KMS-11 (cell line): Measurements from ENCODE around the gene SLC2A13.

Source experiments
- H2AFZ ChIP-seq: fragments of 200-600 bp; sonication (generic); 2 replicates; pipeline ENCODE4 v1.6.1; 2016; ENCODE audit warnings: antibody characterized with exemption, mixed run types, low read depth
- H3K27ac ChIP-seq: fragments of 200-600 bp; sonication (generic); 2 replicates; pipeline ENCODE4 v1.6.1; 2016; ENCODE audit warnings: mild to moderate bottlenecking, mixed run types
- H3K27me3 ChIP-seq: fragments of 200-600 bp; sonication (generic); 2 replicates; pipeline ENCODE4 v1.6.1; 2017; ENCODE audit warnings: mild to moderate bottlenecking, low read depth, mixed run types, moderate library complexity; ENCODE audit not compliant: insufficient read depth
- H3K36me3 ChIP-seq: fragments of 200-600 bp; sonication (generic); 2 replicates; pipeline ENCODE4 v1.6.1; 2017; ENCODE audit warnings: mild to moderate bottlenecking, mixed run types; ENCODE audit not compliant: insufficient read depth
- H3K4me1 ChIP-seq: fragments of 200-600 bp; sonication (generic); 2 replicates; pipeline ENCODE4 v1.6.1; 2016; ENCODE audit warnings: mild to moderate bottlenecking, low read depth, mixed run types; ENCODE audit not compliant: poor library complexity, severe bottlenecking
- H3K4me2 ChIP-seq: fragments of 200-600 bp; sonication (generic); 2 replicates; pipeline ENCODE4 v1.7.0; 2016; ENCODE audit warnings: mild to moderate bottlenecking, mixed run types
- H3K4me3 ChIP-seq: fragments of 200-600 bp; sonication (generic); IDR thresholded peaks from 2 replicates; pipeline ENCODE4 v1.6.1; 2017; ENCODE audit warnings: low read depth, low read length, mixed read lengths; ENCODE audit not compliant: insufficient read depth
- H3K79me2 ChIP-seq: fragments of 200-600 bp; sonication (generic); 2 replicates; pipeline ENCODE4 v1.6.1; 2016; ENCODE audit warnings: low read depth, mixed run types; ENCODE audit not compliant: insufficient read depth
- H3K9ac ChIP-seq: fragments of 200-600 bp; sonication (generic); 2 replicates; pipeline ENCODE4 v1.6.1; 2016; ENCODE audit warnings: mild to moderate bottlenecking, mixed run types
- H4K20me1 ChIP-seq: fragments of 200-600 bp; sonication (generic); 2 replicates; pipeline ENCODE4 v1.6.1; 2016; ENCODE audit warnings: mild to moderate bottlenecking, mixed run types; ENCODE audit not compliant: insufficient read depth
- TF ChIP-seq, protein P1 (sequence below): fragments of 200-600 bp; sonication (generic); conservative IDR thresholded peaks from 2 replicates; pipeline ENCODE4 v1.6.1; 2017; ENCODE audit warnings: low read depth, mild to moderate bottlenecking, antibody characterized with exemption, low read length, moderate library complexity, mixed read lengths

The SLC2A13 gene

DNA sequence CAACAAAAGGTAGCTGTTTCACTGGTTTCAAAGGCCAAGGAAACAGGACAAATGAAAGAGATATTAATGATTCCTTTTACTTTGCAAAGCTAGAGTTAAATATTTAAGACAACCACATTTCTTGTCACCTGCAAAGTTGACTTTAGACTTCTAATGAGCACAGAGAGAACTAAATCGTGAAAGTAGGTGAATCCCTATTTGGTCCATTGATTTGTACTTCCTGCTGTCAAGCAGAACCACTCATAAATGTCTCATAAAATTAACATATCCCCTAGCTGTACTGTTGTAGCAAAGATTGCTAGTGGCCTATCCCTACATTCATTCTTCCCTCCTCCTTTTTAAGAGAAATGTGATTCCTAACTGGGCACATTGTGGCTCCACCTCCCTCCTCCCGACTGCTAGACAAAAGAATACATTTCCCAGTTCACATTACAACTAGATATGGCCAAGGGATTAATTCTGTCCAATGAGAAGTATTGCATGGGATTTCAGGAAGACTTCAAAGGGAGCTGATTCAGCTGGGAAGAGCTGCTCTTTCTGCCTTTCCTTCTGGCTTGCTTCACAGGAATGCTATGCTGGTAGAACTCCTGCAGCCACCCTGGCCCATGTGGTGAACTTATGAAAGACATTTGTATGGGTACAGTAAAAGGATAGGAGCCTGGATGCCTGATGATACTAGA lies 258.8 kb downstream of the SLC2A13 start:
- no peaks in the 10 kb centered on the region; the same call in 1 of the 2 replicates for H3K36me3 ChIP-seq
- H3K4me3 ChIP-seq = no peak overlapping the region
- TF ChIP-seq, protein P1, sequence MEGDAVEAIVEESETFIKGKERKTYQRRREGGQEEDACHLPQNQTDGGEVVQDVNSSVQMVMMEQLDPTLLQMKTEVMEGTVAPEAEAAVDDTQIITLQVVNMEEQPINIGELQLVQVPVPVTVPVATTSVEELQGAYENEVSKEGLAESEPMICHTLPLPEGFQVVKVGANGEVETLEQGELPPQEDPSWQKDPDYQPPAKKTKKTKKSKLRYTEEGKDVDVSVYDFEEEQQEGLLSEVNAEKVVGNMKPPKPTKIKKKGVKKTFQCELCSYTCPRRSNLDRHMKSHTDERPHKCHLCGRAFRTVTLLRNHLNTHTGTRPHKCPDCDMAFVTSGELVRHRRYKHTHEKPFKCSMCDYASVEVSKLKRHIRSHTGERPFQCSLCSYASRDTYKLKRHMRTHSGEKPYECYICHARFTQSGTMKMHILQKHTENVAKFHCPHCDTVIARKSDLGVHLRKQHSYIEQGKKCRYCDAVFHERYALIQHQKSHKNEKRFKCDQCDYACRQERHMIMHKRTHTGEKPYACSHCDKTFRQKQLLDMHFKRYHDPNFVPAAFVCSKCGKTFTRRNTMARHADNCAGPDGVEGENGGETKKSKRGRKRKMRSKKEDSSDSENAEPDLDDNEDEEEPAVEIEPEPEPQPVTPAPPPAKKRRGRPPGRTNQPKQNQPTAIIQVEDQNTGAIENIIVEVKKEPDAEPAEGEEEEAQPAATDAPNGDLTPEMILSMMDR = no peak
- H3K79me2 ChIP-seq = no peaks in the 10 kb centered on the region
- H4K20me1 ChIP-seq = no peaks in the 10 kb centered on the region
- H2AFZ ChIP-seq = no peak overlapping the region
- no peak overlapping the region for H3K4me2 ChIP-seq
- H3K27ac ChIP-seq = no peak overlapping the region
- no peak overlapping the region for H3K9ac ChIP-seq
- no peaks in the 10 kb centered on the region for H3K27me3 ChIP-seq
- H3K4me1 ChIP-seq = no peaks in the 10 kb centered on the region

DNA sequence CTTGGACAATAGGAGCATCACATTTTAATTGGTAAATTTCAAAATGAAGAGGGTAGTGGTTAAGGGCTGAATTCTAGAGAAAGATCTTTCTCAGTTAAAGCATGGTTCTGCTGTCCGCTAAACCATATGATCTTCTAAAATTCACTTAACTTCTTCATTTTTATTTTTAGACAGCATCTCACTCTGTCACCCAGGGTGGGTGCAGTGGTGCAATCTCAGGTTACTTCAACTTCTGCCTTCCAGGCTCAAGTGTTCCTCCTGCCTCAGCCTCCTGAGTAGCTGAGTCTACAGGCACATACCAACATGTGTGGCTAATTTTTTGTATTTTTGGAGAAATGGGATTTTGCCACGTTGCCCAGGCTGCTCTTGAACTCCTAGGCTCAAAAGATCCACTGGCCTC lies 259.6 kb downstream of the SLC2A13 start:
- TF ChIP-seq, protein P1 = no peak
- H3K36me3 ChIP-seq = no peaks in the 10 kb centered on the region; the same call in 1 of the 2 replicates

GRCh38 chr12:39840422-39840821 lies 265.5 kb downstream of the SLC2A13 start:
- Histone ChIP-seq H3K36me3 (no peaks in the 10 kb centered on the region; the same call in 1 of the 2 replicates), H2AFZ (no peak overlapping the region), H3K79me2 (no peaks in the 10 kb centered on the region), H3K27me3 (no peaks in the 10 kb centered on the region), H3K9ac (no peak overlapping the region), H4K20me1 (no peaks in the 10 kb centered on the region), H3K27ac (no peak overlapping the region), H3K4me2 (no peak overlapping the region), H3K4me1 (no peaks in the 10 kb centered on the region), H3K4me3 (no peak overlapping the region)
- TF ChIP-seq, protein P1 = no peak

More for the DNA sequence above, 259.6 kb downstream of the SLC2A13 start:
- H4K20me1 ChIP-seq = no peaks in the 10 kb centered on the region
- no peak overlapping the region for H2AFZ ChIP-seq
- no peaks in the 10 kb centered on the region for H3K79me2 ChIP-seq
- no peak overlapping the region for H3K4me3 ChIP-seq
- no peak overlapping the region for H3K9ac ChIP-seq
- no peaks in the 10 kb centered on the region for H3K4me1 ChIP-seq
- no peak overlapping the region for H3K4me2 ChIP-seq
- H3K27me3 ChIP-seq = no peaks in the 10 kb centered on the region
- H3K27ac ChIP-seq = no peak overlapping the region

DNA sequence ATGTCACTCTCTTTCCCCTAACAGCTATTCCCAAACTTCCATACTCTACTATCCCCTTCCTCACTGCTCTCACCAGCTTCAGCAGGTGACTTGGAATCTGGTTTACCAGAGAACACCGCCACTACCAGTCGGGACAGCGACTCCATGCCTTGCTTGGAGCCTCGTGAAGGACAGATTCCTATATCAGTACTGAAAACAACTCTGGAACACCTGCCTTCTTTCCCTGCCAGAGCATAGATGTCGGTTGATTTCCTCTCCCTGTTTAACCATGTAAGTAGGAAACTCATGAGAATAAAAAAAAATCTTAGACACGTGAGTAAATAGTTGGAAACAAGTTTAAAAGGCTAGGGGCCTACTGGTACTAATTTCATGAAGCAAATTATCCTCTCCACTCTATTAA lies 266.8 kb downstream of the SLC2A13 start:
- Histone ChIP-seq H3K4me1 (no peaks in the 10 kb centered on the region), H3K36me3 (no peaks in the 10 kb centered on the region), H3K9ac (no peak overlapping the region), H3K79me2 (no peaks in the 10 kb centered on the region), H3K27me3 (no peaks in the 10 kb centered on the region), H3K4me2 (no peak overlapping the region), H4K20me1 (no peaks in the 10 kb centered on the region), H3K27ac (no peak overlapping the region), H3K4me3 (no peak overlapping the region), H2AFZ (no peak overlapping the region)
- TF ChIP-seq, protein P1 = no peak
